ENCODE measurements around the gene SNTB2.

- TF ChIP-seq POLR2A (IDR thresholded peaks at IDR 0.05) (no peak), CTCF (IDR thresholded peaks at IDR 0.05) (no peak), EP300 (IDR thresholded peaks at IDR 0.05) (no peak), POLR2AphosphoS5 (IDR thresholded peaks at IDR 0.05) (no peak)
Observed at GRCh38 chr16:69324013-69324531, 137.1 kb downstream of the SNTB2 start.
